ENCODE data around the gene IL17C.
A peak's percentile ranks its signal among the peaks of the same experiment; 100 is the strongest.

Gene IL17C

GRCh38 chr16:88628512-88628974 is 9.8 kb upstream of the IL17C start:
- Histone ChIP-seq H3K4me1 (ENCODE audit: low read length) (peaks cover 6% of the 10 kb centered on the region), H3K27me3 (ENCODE audit: low read depth, low read length) (no peaks in the 10 kb centered on the region), H3K36me3 (replicated peaks; ENCODE audit: low read depth, low read length) (peaks cover 29% of the 10 kb centered on the region), H3K4me3 (ENCODE audit: low read length) (no peak overlapping the region), H3K9me3 (ENCODE audit: insufficient read depth, low read length) (no peaks in the 10 kb centered on the region), H3K27ac (ENCODE audit: low read length) (no peak overlapping the region), H4K20me1 (ENCODE audit: insufficient read depth, low read length) (no peaks in the 10 kb centered on the region; the same call in 1 of the 2 replicates), H3K9ac (ENCODE audit: low read length) (no peak overlapping the region), H3K79me2 (ENCODE audit: low read length) (no peaks in the 10 kb centered on the region), H2AFZ (ENCODE audit: low read depth, low read length) (no peak overlapping the region), H3K4me2 (ENCODE audit: low read length) (no peak overlapping the region)
- TF ChIP-seq, protein P1, sequence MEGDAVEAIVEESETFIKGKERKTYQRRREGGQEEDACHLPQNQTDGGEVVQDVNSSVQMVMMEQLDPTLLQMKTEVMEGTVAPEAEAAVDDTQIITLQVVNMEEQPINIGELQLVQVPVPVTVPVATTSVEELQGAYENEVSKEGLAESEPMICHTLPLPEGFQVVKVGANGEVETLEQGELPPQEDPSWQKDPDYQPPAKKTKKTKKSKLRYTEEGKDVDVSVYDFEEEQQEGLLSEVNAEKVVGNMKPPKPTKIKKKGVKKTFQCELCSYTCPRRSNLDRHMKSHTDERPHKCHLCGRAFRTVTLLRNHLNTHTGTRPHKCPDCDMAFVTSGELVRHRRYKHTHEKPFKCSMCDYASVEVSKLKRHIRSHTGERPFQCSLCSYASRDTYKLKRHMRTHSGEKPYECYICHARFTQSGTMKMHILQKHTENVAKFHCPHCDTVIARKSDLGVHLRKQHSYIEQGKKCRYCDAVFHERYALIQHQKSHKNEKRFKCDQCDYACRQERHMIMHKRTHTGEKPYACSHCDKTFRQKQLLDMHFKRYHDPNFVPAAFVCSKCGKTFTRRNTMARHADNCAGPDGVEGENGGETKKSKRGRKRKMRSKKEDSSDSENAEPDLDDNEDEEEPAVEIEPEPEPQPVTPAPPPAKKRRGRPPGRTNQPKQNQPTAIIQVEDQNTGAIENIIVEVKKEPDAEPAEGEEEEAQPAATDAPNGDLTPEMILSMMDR (IDR thresholded peaks at IDR 0.05; ENCODE audit: low read depth, low read length), result peak; percentile 40
- TF ChIP-seq EZH2phosphoT487 (IDR thresholded peaks at IDR 0.05; ENCODE audit: low read depth), result no peak

DNA sequence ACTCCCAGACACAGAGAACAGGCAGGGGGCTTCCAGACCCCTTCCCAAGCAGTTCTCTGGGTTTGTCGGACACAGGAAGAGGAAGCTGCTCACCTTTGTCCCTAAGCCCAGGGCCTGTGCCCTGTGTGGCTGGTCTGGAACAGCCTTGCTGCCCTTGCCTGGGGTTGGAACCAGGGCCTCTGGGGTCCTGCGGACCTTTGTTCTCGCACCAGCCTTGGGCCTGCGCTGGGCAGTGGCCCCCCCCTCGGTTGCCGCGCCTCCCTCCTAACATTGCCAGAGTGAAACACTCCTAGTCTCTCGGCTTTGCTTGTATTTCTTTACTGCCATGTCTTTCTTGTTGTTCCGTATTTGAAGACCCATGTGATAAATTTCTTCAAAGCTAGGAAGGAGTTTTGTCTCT is 8.5 kb upstream of the IL17C start:
- H3K36me3 ChIP-seq (replicated peaks; ENCODE audit: low read depth, low read length), result peaks cover 19% of the 10 kb centered on the region
- H2AFZ ChIP-seq (ENCODE audit: low read depth, low read length), result no peak overlapping the region
- H3K4me2 ChIP-seq (ENCODE audit: low read length), result no peak overlapping the region
- TF ChIP-seq EZH2phosphoT487 (IDR thresholded peaks at IDR 0.05; ENCODE audit: low read depth), result no peak
- TF ChIP-seq, protein P1 (IDR thresholded peaks at IDR 0.05; ENCODE audit: low read depth, low read length), result no peak
- no peaks in the 10 kb centered on the region; the same call in 1 of the 2 replicates for H4K20me1 ChIP-seq (ENCODE audit: insufficient read depth, low read length)
- peaks cover 18% of the 10 kb centered on the region for H3K4me1 ChIP-seq (ENCODE audit: low read length)
- no peak overlapping the region for H3K9ac ChIP-seq (ENCODE audit: low read length)
- H3K4me3 ChIP-seq (ENCODE audit: low read length), result no peak overlapping the region
- H3K27me3 ChIP-seq (ENCODE audit: low read depth, low read length), result peaks cover 5% of the 10 kb centered on the region
- H3K79me2 ChIP-seq (ENCODE audit: low read length), result no peaks in the 10 kb centered on the region
- no peaks in the 10 kb centered on the region for H3K9me3 ChIP-seq (ENCODE audit: insufficient read depth, low read length)
- no peak overlapping the region for H3K27ac ChIP-seq (ENCODE audit: low read length)

DNA sequence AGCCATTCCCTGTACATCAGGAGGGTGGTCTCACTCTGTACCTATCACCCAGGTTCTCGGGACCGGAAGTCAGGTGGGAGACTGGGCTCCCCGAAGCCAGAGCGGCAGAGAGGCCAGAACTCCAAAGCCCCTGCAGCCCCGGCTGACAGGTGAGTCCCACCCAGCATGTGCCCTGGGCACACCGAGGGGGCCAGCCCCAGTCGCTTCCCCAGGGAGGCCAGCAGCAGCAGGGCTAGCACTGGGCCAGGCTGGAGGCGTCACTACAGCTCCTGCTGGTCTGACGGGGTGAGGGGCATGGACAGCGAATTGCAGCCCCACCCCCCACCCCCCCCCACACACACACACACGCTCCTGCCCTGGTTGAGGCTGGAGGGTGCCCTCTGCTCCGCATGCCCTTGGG is 7.9 kb upstream of the IL17C start:
- TF ChIP-seq EZH2phosphoT487 (IDR thresholded peaks at IDR 0.05; ENCODE audit: low read depth), result no peak
- TF ChIP-seq, protein P1 (IDR thresholded peaks at IDR 0.05; ENCODE audit: low read depth, low read length), result no peak
- Histone ChIP-seq H2AFZ (ENCODE audit: low read depth, low read length) (no peak overlapping the region), H3K9me3 (ENCODE audit: insufficient read depth, low read length) (no peaks in the 10 kb centered on the region), H3K4me1 (ENCODE audit: low read length) (peaks cover 24% of the 10 kb centered on the region), H3K9ac (ENCODE audit: low read length) (no peak overlapping the region), H3K27me3 (ENCODE audit: low read depth, low read length) (peaks cover 11% of the 10 kb centered on the region), H3K27ac (ENCODE audit: low read length) (no peak overlapping the region), H3K4me2 (ENCODE audit: low read length) (no peak overlapping the region), H3K4me3 (ENCODE audit: low read length) (no peak overlapping the region), H3K36me3 (replicated peaks; ENCODE audit: low read depth, low read length) (peaks cover 19% of the 10 kb centered on the region), H3K79me2 (ENCODE audit: low read length) (no peaks in the 10 kb centered on the region), H4K20me1 (ENCODE audit: insufficient read depth, low read length) (no peaks in the 10 kb centered on the region)

GRCh38 chr16:88630941-88631340 is 7.4 kb upstream of the IL17C start:
- no peak for TF ChIP-seq EZH2phosphoT487 (IDR thresholded peaks at IDR 0.05; ENCODE audit: low read depth)
- TF ChIP-seq, protein P1 (IDR thresholded peaks at IDR 0.05; ENCODE audit: low read depth, low read length), result no peak
- no peaks in the 10 kb centered on the region for H4K20me1 ChIP-seq (ENCODE audit: insufficient read depth, low read length)
- H3K9me3 ChIP-seq (ENCODE audit: insufficient read depth, low read length), result no peaks in the 10 kb centered on the region
- H3K36me3 ChIP-seq (replicated peaks; ENCODE audit: low read depth, low read length), result peaks cover 19% of the 10 kb centered on the region
- H3K4me2 ChIP-seq (ENCODE audit: low read length), result no peak overlapping the region
- no peak overlapping the region for H2AFZ ChIP-seq (ENCODE audit: low read depth, low read length)
- H3K79me2 ChIP-seq (ENCODE audit: low read length), result no peaks in the 10 kb centered on the region
- H3K4me3 ChIP-seq (ENCODE audit: low read length), result no peak overlapping the region
- no peak overlapping the region for H3K9ac ChIP-seq (ENCODE audit: low read length)
- peaks cover 25% of the 10 kb centered on the region for H3K4me1 ChIP-seq (ENCODE audit: low read length)
- H3K27me3 ChIP-seq (ENCODE audit: low read depth, low read length), result peaks cover 16% of the 10 kb centered on the region
- no peak overlapping the region for H3K27ac ChIP-seq (ENCODE audit: low read length)
